HG02763 (cell line): ENCODE data around the gene MRPL57.
"Not testable (repeated sequence)": the region's sequence is repeated elsewhere in the genome, so short reads cannot be mapped to it uniquely, and the experiment has no call there.

Experiments used
- ATAC-seq: cut with Tn5 transposase; IDR thresholded peaks from one replicate; pipeline ENCODE4 v1.9.1; 2021; ENCODE audit warnings: mild to moderate bottlenecking, moderate library complexity; ENCODE audit not compliant: unreplicated experiment

The MRPL57 gene

GRCh38 chr13:21176215-21176981 lies at the start of gene MRPL57, which contains the start of gene SKA3:
MRPL57 (plus strand) TSS chr13:21176658; CDS start chr13:21176917, 259 bp downstream.
SKA3 (minus strand) TSS chr13:21176552; CDS start chr13:21176477, 75 bp downstream.
- peak; percentile 93 for ATAC-seq

GRCh38 chr13:21130116-21130515 lies 46.3 kb upstream of the MRPL57 start:
- ATAC-seq, result no peak

GRCh38 chr13:21133077-21133476 lies 43.4 kb upstream of the MRPL57 start:
- ATAC-seq, result no peak

- ATAC-seq, result no peak
Measured at GRCh38 chr13:21134475-21134874, 42.0 kb upstream of the MRPL57 start.

GRCh38 chr13:21135833-21136232 lies 40.6 kb upstream of the MRPL57 start:
- not testable (repeated sequence) for ATAC-seq

GRCh38 chr13:21137696-21138095 lies 38.8 kb upstream of the MRPL57 start:
- ATAC-seq, result no peak

GRCh38 chr13:21138561-21138960 lies 37.9 kb upstream of the MRPL57 start:
- ATAC-seq, result no peak

GRCh38 chr13:21139374-21139773 lies 37.1 kb upstream of the MRPL57 start:
- ATAC-seq, result no peak

GRCh38 chr13:21142766-21143165 lies 33.7 kb upstream of the MRPL57 start:
- ATAC-seq, result no peak

GRCh38 chr13:21147827-21148226 lies 28.6 kb upstream of the MRPL57 start:
- ATAC-seq, result no peak

- no peak for ATAC-seq
Measured at GRCh38 chr13:21148557-21149258, 27.8 kb upstream of the MRPL57 start.

- ATAC-seq, result no peak
Measured at GRCh38 chr13:21149568-21149967, 26.9 kb upstream of the MRPL57 start.

- no peak for ATAC-seq
Measured at GRCh38 chr13:21150013-21150412, 26.4 kb upstream of the MRPL57 start.

- ATAC-seq, result no peak
Measured at GRCh38 chr13:21152251-21152899, 24.1 kb upstream of the MRPL57 start.

GRCh38 chr13:21164631-21165030 lies 11.8 kb upstream of the MRPL57 start:
- ATAC-seq, result no peak

GRCh38 chr13:21165606-21166005 lies 10.9 kb upstream of the MRPL57 start:
- ATAC-seq, result not testable (repeated sequence)

- ATAC-seq, result no peak
Measured at GRCh38 chr13:21171420-21171819, 5.0 kb upstream of the MRPL57 start.

- not testable (repeated sequence) for ATAC-seq
Measured at GRCh38 chr13:21173767-21174166, 2.7 kb upstream of the MRPL57 start.

- no peak for ATAC-seq
Measured at GRCh38 chr13:21175656-21176214, 723 bp upstream of the MRPL57 start.

- ATAC-seq, result peak; percentile 22
Measured at GRCh38 chr13:21176982-21177284, 475 bp downstream of the MRPL57 start.

- no peak for ATAC-seq
Measured at GRCh38 chr13:21181671-21182070, 5.2 kb downstream of the MRPL57 start.
